SU-DHL-6 (cell line): Measurements from ENCODE around the gene LHFPL3.
"Not testable (repeated sequence)": the region's sequence is repeated elsewhere in the genome, so short reads cannot be mapped to it uniquely, and the experiment has no call there.

ENCODE experiments used
- EZH2phosphoT487 ChIP-seq: fragments of 200-600 bp; sonication (generic), shearing (Covaris generic); conservative IDR thresholded peaks from 2 replicates; pipeline ENCODE4 v1.6.1; 2018; ENCODE audit warnings: mild to moderate bottlenecking, antibody characterized with exemption, low read length, moderate library complexity, mixed read lengths
- TF ChIP-seq, protein P1 (sequence below): fragments of 200-600 bp; sonication (generic); IDR thresholded peaks from one replicate; pipeline ENCODE4 v1.5.1; 2017; ENCODE audit warnings: antibody characterized with exemption, mild to moderate bottlenecking, low read length, moderate library complexity; ENCODE audit not compliant: insufficient read depth, poor library complexity, severe bottlenecking

DNA sequence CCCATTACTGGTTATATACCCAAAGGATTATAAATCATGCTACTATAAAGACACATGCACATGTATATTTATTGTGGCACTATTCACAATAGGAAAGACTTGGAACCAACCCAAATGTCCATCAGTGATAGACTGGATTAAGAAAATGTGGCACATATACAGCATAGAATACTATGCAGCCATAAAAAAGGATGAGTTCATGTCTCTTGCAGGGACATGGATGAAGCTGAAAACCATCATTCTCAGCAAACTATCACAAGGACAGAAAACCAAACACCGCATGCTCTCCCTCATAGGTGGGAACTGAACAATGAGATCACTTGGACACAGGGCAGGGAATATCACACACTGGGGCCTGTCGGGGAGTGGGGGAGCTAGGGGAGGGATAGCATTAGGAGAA lies 392.6 kb downstream of the LHFPL3 start:
- not testable (repeated sequence) for TF ChIP-seq EZH2phosphoT487
- TF ChIP-seq, protein P1, sequence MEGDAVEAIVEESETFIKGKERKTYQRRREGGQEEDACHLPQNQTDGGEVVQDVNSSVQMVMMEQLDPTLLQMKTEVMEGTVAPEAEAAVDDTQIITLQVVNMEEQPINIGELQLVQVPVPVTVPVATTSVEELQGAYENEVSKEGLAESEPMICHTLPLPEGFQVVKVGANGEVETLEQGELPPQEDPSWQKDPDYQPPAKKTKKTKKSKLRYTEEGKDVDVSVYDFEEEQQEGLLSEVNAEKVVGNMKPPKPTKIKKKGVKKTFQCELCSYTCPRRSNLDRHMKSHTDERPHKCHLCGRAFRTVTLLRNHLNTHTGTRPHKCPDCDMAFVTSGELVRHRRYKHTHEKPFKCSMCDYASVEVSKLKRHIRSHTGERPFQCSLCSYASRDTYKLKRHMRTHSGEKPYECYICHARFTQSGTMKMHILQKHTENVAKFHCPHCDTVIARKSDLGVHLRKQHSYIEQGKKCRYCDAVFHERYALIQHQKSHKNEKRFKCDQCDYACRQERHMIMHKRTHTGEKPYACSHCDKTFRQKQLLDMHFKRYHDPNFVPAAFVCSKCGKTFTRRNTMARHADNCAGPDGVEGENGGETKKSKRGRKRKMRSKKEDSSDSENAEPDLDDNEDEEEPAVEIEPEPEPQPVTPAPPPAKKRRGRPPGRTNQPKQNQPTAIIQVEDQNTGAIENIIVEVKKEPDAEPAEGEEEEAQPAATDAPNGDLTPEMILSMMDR = not testable (repeated sequence)
